GM21367 (cell line): ENCODE data around the gene OR2B6.
"Not testable (repeated sequence)": the region's sequence is repeated elsewhere in the genome, so short reads cannot be mapped to it uniquely, and the experiment has no call there.

Experiments used
- ATAC-seq: cut with Tn5 transposase; IDR thresholded peaks from one replicate; pipeline ENCODE4 v1.9.1; 2021; ENCODE audit not compliant: unreplicated experiment

OR2B6 gene

GRCh38 chr6:27956941-27957340 lies at the start of gene OR2B6:
Gene OR2B6, plus strand, starts transcription at chr6:27957241. Its CDS starts 0 bp downstream, at chr6:27957241.
- ATAC-seq = no peak

- no peak for ATAC-seq
Observed at GRCh38 chr6:27908017-27908416, 49.0 kb upstream of the OR2B6 start.

- no peak for ATAC-seq
Observed at GRCh38 chr6:27911956-27912446, 45.0 kb upstream of the OR2B6 start, which contains the start of gene OR2B2. Gene OR2B2, minus strand, starts transcription at chr6:27912396. Its CDS starts 77 bp downstream, at chr6:27912319.

- no peak for ATAC-seq
Observed at GRCh38 chr6:27922949-27923348, 34.1 kb upstream of the OR2B6 start.

GRCh38 chr6:27924179-27924578 lies 32.9 kb upstream of the OR2B6 start:
- ATAC-seq = no peak

- ATAC-seq = not testable (repeated sequence)
Observed at GRCh38 chr6:27928041-27928440, 29.0 kb upstream of the OR2B6 start.

GRCh38 chr6:27929930-27930329 lies 27.1 kb upstream of the OR2B6 start:
- not testable (repeated sequence) for ATAC-seq

- no peak for ATAC-seq
Observed at GRCh38 chr6:27931209-27931608, 25.8 kb upstream of the OR2B6 start.

GRCh38 chr6:27940766-27941165 lies 16.3 kb upstream of the OR2B6 start:
- ATAC-seq = no peak

GRCh38 chr6:27943072-27943471 lies 14.0 kb upstream of the OR2B6 start:
- not testable (repeated sequence) for ATAC-seq

- no peak for ATAC-seq
Observed at GRCh38 chr6:27948237-27948636, 8.8 kb upstream of the OR2B6 start.

GRCh38 chr6:27951040-27951439 lies 6.0 kb upstream of the OR2B6 start:
- no peak for ATAC-seq

- no peak for ATAC-seq
Observed at GRCh38 chr6:27957516-27957915, 475 bp downstream of the OR2B6 start.

- no peak for ATAC-seq
Observed at GRCh38 chr6:27962506-27962905, 5.5 kb downstream of the OR2B6 start.

GRCh38 chr6:27966044-27966443 lies 9.0 kb downstream of the OR2B6 start:
- ATAC-seq = no peak

- no peak for ATAC-seq
Observed at GRCh38 chr6:27966816-27967426, 9.9 kb downstream of the OR2B6 start.

- no peak for ATAC-seq
Observed at GRCh38 chr6:27970444-27970843, 13.4 kb downstream of the OR2B6 start.

GRCh38 chr6:27972750-27973149 lies 15.7 kb downstream of the OR2B6 start:
- no peak for ATAC-seq

- no peak for ATAC-seq
Observed at GRCh38 chr6:27977387-27977786, 20.3 kb downstream of the OR2B6 start.

GRCh38 chr6:27978705-27979104 lies 21.7 kb downstream of the OR2B6 start:
- no peak for ATAC-seq

GRCh38 chr6:27980111-27980510 lies 23.1 kb downstream of the OR2B6 start:
- ATAC-seq = no peak

GRCh38 chr6:27986928-27987725 lies 30.1 kb downstream of the OR2B6 start:
- no peak for ATAC-seq
